OCI-M2 (cell line): ENCODE results near the gene C16orf92.
A peak's percentile ranks its signal among the peaks of the same experiment; 100 is the strongest.

Source experiments
- DNase-seq: peaks from one replicate; lab custom pipeline; 2025; ENCODE audit not compliant: unreplicated experiment; lab: John Stamatoyannopoulos, UW

The C16orf92 gene

DNA sequence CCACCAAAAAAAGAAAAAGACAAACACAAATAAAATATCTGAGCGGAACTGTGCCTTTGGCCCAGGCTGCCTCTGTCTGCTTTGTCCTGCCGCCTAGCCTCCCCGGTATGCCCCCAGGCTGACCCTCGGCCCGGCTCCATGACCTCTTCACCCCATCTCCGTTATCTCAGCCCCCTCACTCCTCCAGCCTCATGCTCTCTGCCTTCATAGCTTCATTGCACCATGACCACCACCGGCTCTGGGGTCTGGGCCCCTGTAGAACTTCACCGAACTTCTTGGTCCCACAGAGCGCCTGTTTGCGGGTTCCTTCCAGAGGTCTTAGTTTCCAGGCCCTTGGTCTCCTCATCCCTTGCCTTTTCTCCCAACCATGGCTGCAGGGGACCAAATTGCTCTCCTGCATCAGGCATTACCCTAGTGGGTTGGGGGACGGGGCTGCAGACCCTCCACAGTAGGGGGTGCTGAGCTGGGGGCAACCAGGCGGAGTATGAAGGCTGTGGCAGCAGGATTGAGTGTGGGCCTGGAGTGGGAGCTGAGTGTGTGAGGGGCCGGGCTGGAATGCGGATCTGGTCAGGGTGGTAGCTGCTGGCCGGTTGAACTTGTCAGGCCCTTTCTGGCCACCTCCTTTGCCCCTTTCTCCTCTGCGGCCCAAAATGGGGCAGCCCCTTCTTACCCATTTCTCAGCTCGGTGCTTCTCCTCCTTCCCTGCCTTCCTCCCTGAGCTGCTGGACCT is 34.5 kb upstream of the C16orf92 start:
- DNase-seq = no peak

DNA sequence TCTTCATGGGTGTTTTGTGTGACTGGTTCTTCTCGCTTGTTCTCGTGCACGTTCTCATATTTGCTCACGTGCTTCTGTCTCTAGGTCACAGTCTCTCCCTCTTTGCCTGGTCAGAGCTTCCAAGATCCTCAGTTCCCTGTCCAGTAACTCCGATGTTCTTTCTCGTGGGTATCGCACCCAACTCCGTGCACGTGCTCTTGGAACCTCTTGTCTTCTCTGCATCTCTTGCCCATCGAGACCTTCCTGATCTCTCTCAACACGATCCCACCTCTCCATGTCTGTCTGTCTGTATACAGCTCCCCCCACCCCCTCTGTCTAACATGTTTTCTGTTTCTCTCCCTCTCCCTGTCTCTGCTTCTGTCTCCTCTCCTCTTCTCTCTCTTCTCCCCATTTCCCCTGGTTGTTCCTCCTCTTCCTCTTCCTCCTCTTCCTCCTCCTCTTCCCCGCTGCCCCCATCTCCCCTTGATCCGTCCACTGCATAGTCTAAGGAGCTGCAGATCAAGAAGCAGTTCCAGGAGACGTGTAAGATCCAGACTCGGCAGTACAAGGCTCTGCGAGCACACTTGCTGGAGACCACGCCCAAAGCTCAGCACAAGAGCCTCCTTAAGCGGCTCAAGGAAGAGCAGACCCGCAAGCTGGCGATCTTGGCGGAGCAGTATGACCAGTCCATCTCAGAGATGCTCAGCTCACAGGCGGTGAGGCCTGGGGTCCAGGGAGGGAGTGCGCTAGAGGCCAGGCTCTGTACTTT is 33.7 kb upstream of the C16orf92 start:
- no peak for DNase-seq

DNA sequence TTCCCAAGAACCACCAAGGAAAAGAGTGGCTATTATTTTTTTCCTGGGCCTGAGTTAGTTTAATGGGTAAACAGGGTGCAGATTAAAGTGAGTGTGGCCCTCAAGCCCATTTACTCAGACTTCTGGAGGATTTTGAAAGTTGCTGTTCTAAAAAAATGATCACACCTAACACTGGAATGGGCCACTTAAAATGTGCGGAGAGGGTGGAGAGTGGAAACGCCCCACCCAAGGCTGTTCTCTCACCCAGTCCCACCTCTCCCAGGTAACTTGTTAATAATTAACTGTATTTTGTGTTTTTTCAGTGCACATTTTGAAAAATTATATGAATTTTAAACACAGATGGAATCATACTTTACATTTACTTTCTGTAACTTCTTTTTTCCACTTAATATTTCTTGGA is 33.0 kb upstream of the C16orf92 start:
- DNase-seq = no peak

DNA sequence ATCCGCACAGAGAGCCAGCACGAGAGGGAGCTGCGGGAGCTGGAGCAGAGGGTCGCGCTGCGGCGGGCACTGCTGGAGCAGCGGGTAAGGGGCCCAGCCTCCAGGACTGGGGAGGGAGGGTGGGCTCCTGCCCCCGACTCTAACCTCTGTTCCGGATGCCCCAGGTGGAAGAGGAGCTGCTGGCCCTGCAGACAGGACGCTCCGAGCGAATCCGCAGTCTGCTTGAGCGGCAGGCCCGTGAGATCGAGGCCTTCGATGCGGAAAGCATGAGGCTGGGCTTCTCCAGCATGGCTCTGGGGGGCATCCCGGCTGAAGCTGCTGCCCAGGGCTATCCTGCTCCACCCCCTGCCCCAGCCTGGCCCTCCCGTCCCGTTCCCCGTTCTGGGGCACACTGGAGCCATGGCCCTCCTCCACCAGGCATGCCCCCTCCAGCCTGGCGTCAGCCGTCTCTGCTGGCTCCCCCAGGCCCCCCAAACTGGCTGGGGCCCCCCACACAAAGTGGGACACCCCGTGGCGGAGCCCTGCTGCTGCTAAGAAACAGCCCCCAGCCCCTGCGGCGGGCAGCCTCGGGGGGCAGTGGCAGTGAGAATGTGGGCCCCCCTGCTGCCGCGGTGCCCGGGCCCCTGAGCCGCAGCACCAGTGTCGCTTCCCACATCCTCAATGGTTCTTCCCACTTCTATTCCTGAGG is 32.0 kb upstream of the C16orf92 start:
- DNase-seq = no peak

DNA sequence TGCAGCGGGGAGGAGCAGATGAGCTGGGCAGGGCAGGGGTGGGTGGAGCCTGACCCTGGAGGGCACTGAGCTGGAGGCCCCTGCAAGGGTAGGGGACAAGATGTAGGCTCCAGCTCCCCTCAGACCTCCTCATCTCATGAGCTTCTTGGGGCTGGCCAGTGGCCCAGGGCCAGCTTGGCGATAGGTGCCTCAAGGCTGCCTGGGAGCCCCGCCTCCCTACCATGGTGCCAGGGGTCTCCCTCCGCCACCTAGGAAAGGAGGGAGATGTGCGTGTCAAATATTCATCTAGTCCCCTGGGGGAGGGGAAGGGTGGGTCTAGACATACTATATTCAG is 31.5 kb upstream of the C16orf92 start:
- DNase-seq = no peak

DNA sequence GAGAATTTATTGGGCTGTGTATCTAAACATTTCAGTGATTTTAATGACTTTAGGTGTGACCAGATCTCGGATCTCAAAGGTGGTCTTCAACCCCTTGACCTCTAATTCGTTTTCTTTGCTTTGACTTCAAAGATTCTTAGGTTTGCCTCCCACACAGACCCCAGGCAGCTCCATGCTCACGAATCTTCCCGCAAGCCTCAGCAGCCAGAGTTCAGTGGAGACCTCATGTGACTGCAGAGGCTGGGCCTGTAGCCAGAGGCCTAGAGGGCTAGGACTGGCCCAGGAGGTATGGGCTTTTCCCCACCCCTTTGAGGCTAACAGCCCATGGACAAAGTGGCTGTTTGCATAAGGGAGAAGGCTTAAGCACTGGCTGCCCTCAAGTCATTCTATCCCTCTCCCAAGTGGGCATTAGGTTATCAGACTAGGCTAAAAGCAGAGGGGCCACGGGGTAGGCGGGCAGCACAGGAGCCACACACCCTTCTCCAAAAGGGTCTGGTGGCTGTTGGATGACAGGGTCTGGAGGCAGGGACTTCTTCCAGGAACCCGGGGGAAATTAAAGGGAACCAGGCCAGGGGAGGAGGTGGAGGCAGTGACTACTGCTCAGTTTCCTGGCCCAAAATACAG is 30.5 kb upstream of the C16orf92 start:
- DNase-seq = no peak

DNA sequence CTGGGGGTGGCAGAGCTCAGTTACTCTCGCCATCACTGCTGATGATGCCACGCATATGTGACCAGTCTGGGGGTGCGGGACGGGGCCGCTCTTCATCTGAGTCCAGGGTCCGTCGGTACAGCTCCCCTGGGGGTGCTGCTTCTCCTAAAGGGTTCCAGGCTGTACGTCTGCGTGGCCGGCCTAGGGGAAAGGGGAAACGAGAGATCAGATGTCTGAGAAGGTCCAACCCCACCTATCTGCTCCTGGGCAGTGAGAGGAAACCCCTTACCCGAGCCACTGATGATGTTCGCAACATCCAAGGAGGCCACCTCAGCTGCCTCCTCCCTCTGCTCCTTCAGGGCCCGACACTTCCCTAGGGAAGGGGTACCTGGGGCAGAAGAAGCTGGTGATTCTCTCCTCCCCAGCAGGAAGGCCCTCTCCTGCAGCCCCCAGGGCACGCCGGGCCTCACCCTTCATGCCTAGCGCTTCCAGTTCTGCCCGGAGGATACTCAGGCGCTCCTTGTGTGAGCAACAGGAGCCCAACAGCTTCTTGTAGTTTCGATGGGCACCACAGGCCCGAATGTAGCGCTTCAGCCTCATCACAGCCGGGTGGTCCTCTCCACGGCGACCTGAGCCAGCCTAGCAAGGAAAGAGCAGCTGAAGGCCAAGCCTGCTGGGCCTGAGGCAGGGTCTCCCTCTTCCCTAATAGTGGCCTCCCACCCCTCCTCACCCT is 29.7 kb upstream of the C16orf92 start:
- no peak for DNase-seq

DNA sequence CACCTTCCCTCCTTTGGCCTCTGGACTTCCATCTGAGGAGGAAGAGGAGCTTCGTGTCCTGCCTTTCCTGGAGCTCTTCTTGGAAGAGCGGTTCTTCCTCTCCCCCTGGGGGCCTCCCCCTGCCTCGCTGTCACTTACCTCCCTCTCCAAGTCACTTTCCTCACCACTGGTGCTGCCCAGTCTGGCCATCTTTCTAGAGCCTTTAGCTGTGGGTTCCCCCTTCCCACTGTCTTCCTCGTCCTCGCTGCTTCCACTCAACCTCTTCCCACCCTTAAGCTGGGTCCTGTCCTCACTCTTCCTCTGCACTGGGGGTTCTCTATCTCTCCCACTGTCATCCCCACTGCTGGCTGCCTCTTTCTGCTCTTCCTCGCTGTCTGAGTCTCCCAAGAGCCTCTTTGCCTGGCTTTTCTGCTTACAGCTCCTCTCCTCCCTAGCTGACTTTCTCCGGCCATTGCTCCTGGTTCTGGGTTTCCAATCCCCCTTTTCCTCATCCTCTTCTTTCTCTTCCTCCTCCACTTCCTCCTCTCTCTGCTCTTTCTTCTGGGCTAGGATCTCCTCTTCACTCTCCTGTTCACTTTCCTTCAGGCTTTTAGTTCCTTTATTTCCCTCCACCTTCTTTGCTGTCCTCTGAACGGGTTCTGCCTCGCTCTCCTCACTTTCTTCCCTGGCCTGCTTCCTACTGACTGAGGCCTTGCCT is 28.9 kb upstream of the C16orf92 start:
- no peak for DNase-seq

DNA sequence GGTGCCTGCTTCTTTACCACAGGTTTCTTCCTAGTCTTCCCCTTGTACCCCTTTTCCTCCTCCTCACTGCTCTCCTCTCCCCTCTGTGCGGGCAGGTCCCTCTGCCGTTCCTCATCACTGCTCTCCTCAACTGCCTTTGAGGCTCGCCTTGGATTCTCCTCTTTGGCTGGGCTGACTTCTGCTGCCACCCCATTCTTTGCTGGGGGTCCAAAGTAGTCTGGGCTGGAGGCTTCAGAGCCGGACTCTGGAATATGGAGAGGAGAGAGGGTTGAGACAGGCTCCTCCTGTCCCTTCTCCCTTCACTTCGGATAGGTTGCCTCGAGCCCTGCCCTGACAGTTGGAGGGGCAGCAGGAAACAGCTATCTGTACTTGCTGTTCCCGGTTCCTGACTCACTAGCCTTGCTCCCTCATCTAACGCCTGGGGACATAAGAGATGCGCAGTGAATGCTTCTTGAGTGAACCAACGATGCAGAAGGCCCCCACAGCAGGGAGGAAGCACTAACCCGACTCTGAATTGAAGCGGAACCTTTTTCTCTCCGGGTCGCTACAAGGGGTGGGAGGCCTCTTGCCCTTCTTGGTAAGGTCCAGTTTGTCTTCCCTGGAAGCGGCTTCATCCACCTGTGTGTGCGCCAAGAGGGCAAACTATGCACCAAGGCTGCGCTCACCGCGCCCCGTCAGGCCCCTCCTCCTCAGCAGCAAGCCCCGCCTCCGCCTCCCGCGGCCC is 28.2 kb upstream of the C16orf92 start:
- no peak for DNase-seq

DNA sequence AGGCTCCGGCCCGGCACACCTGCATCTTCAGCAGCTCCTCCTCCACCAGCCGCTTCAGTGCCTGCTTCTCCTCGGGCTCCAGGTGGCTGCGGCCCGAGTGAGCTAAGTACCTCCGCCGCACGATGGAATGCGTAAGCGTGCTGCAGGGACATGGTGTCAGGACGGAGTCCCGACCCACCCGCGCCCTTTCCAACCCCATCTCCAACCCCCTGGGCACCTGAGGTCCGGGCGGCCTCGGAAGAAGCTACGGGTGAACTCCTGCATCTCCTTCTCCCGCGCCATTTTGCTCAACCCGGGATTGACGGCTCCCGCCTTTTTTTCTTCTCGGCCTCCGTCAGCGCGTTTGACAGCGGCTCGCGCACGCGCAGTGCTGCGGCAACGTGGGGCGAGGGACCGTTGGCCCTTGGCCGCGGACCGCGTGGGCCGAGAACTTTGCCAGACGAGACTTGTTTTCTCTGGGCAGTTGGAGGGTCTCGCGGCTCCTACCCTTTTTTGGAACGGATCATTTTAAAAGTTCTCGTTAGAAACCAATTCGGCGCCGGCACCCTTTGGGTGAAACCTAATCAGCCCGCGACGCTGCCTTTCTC is 27.6 kb upstream of the C16orf92 start, which contains the start of gene HIRIP3:
Gene HIRIP3 (minus strand): TSS at position 294 of the 587 bp plus-strand sequence. CDS start 12 bp downstream, at position 282.
- DNase-seq = no peak

DNA sequence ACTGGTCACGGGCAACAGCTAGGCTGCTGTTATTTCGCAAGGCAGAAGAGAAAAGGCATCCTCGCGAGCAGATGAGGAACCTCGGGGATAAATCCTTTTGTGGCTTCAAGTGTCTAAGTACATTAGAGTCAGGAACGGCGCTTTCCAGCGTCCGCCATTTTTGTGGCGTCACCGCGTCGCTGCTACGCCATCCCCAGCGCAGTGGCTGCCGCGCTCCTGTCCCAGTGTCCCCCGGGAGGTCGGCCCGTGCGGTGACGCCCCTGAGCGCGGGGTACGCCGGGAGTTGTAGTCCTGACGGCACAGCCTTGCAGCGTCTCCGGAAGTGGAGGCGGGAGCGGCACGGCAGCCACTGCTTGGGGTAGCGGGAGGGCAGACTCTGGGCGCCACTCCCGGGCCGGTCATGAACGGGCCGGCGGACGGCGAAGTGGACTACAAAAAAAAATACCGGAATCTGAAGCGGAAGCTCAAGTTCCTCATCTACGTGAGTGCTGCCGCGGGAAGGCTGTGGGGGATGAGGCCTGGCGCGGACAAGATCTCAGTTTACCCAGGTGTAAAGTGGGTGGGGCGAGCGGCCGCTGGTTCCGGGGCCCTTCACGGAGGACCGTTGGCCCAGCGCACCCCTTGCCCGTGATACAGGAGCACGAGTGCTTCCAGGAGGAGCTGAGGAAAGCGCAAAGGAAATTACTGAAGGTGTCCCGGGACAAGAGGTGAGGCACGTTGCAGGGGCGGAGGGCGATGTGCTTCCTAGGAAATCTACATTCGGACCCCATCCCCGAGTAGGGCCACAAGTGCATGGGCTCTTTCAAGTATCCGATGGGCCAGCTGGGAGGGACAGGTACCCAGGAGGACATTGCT is 26.9 kb upstream of the C16orf92 start, which contains the start of gene INO80E:
Gene INO80E (plus strand): TSS at position 331 of the 855 bp plus-strand sequence. CDS start 70 bp downstream, at position 401.
- DNase-seq = peak; percentile 39

DNA sequence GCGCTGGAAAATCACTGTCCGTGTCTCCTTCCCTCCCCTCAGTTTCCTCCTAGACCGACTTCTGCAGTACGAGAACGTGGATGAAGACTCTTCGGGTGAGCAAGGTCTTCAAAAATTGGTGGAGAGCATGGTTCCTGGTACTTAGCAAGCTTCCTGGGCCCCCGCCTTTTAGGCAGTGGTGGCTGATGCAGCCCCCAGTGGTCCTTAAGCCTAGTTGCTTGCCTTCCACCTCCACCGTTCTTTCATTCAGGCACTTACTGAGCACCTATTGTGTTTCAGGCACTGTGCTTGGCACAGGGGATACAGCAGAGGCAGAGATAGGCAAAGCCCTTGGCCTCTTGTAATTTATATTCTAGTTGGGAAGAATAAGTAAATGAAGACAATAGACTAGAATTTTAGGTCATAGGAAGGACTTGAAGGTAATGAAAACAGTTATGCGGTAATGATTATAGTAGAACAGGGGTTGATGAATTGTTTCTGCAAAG is 26.2 kb upstream of the C16orf92 start:
- DNase-seq = no peak

DNA sequence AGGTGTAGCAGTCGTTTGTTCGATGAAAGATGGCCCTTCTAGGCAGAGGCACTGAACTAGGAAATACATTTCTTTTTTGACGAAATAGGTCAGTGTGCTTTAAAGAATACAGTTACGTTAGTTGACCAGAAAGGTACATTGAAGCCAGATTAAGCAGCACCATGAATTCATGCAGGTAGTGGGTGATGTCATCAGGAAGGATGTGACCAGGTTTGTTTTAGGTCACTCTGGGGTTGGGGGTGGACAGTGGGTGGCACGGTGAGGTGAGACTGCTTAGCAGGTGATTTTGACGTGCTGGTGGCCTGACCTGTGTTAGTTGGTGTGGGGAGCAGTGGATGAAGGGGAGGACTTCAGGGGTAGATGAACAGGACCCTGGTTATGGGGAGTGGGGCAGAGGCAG is 23.4 kb upstream of the C16orf92 start:
- DNase-seq = no peak

DNA sequence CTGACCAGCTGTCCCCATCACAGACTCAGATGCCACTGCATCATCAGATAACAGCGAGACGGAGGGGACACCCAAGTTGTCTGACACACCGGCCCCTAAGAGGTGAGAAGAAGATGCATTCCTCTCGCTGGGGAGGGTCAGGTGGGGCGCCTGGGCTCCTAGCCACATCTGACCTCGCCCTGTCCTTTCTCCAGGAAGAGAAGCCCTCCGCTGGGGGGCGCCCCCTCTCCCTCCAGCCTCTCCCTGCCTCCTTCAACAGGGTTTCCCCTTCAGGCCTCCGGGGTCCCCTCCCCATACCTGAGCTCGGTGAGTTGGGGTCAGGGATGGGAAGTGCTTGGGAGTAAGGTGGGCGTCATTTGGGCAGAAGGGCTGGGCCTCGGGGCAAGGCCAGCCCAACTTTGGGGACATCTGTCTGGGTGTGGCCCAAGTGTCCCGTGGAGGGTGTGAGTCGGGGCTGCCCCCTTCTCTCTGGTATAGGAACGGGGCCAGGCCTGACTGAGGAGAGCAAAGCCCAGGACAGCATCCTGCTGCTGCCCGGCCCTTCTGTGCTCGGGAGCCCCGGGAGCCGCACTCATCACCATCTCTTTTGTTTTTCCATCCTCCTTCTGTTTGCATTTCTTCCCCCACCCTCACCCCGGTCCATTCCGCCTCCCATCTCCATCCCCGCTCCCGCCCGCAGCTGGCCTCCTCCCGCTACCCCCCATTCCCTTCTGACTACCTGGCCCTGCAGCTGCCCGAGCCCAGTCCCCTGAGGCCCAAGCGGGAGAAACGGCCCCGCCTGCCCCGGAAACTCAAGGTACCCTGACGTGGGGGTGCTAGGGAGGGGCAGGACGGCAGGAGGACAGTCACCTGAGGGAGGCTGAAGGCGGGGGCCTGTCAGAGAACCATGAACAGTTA is 22.0 kb upstream of the C16orf92 start:
- DNase-seq = no peak

DNA sequence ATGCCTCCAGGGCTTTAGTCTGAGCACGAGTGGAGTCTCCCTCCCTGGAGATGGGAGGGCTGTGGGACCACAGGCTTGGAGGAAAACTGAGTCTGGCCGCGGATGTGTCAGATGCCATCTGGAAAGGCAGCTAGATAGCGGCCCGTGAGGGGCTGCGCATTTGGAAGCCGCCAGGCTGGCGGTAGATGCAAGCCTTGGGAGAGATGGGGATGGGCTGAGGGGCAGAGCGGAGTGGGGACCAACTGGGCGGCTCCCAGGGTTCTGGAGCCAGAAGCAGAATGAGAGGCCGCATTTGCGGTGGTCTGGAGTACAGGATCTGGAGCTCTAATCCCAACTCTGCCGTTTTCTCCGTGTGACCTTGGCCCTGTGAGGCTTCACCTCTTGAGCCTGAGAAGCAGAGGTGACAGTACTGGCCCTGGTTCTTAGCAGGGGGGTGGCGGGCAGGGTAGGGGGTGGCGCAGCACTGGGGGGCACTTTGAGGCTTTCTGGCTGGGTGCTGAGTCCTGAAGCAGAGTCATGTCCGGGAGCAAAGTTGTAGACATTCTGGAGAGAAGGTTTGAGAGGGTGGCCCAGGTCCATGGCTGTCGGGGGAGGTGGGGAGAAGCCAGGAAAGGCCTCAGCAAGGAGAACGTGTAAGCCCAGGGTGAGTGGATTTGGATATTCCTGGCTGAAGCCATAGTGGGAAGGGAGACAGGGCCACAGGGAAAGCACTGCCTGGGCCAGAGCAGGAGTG is 20.2 kb upstream of the C16orf92 start:
- DNase-seq = no peak

DNA sequence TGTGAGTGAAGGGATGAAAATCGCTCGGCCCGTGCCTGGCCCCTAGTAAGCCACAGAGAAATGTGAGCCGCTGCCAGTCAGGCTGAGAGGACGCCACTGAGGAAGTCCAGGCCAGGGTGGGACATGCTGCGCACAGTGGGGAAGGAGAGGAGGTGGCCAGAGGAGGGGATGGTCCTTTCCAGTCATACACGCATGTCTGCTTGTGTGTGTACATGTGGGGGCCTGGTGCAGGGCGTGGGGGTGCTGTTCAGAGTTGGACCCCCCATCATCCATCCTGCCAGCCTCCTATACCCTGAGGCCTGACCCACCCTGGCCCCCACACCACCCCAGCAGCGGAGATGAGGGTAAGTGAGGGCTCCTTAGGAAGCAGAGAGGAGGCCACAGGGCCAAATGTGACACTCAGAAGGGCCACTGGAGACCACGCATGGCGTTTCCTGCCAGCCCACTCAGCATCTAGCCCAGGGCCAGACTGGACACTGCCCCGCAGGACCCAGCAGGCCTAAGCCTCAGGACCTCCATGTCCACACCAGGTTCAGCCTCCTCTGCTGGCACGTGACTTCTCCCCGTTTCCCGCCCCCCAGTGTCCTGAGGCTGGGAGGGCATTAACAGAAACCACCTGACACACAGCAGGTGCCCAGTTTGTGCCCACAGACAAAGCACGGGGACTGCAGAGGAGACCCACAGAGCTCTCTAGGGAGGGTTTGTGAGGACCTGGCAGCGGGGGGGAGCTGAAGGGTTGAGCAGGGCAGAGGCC is 19.2 kb upstream of the C16orf92 start:
- no peak for DNase-seq
